Measurements from ENCODE around the gene AGR3.

AGR3 gene

DNA sequence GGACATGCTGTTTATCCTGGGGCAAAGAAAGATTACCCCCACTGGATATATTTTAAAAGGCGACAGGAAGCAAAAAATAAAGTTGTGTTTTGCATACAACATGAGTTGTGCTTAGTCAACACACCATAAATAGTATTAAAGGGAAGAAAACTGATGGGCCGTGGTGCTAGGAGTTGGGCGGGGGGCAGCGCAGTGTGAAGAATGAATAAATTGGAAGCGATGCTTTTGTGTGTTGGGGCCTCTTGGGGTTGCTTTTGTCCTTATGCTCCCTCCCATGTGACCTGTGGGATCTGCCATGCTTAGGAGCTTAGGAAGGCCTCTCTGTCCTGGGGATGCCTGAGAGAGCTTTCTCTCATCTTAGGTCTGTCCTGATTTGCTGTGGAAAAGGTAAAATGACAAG is 35.0 kb upstream of the AGR3 start:
- no peak overlapping the region for H3K4me3 ChIP-seq (ENCODE audit: low read depth, low read length)
- TF ChIP-seq POLR2A (IDR thresholded peaks at IDR 0.05; ENCODE audit: extremely low read depth, insufficient read length) = no peak
- no peak for TF ChIP-seq MAX (IDR thresholded peaks at IDR 0.05; ENCODE audit: low read depth, low read length)
- TF ChIP-seq CTCF (IDR thresholded peaks at IDR 0.05; ENCODE audit: low read depth, low read length) = no peak
- TF ChIP-seq MYC (IDR thresholded peaks at IDR 0.05; ENCODE audit: low read depth, low read length) = no peak
- no peak for DNase-seq (ENCODE audit: low read depth)

DNA sequence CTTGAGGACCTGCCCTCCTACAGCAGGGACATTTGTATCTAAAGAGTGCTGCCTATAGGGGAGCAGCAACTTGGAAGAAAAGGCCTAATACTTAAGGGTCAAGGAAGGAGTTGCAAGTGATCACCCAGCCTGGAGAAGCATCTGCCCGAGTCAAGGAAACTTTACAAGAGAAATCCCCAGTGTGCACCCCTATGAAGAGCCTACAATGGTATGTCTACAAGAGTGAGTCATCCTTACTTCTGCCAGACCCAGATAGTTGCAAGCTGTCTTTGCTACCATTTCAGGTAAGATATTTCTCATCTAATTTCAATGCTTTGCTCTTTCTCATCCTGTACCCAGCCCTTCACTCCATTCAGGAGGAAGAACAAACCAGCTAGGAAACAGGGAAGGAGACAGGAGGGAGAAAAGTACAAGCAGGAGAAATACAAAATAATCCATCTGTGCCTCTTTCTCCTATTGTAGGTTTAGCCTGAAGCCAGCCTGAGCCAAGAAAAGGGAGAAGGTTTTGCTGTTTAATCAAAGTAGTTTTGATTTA is 34.4 kb upstream of the AGR3 start:
- TF ChIP-seq POLR2A (IDR thresholded peaks at IDR 0.05; ENCODE audit: extremely low read depth, insufficient read length) = no peak
- no peak for TF ChIP-seq MAX (IDR thresholded peaks at IDR 0.05; ENCODE audit: low read depth, low read length)
- no peak for TF ChIP-seq MYC (IDR thresholded peaks at IDR 0.05; ENCODE audit: low read depth, low read length)
- DNase-seq (ENCODE audit: low read depth) = peak; percentile 49
- no peak overlapping the region for H3K4me3 ChIP-seq (ENCODE audit: low read depth, low read length)

DNA sequence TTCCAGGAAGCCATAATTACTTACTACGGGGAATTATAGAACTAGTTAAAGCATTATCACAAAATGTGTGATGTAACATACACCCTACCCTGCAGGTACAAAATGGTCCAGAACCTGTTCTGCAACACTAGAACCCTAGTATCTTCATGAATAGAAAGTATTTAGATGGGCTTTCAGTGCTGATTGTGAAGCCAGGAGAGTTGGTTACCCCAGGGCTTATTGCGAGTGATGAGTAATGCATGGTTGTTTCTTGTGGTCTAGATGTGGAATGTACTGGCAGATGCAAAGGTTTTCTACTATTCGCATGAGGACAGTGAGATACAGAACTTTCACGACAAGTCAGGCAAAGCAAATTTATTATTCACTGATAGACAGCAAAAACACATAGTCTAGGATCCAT is 33.6 kb upstream of the AGR3 start:
- no peak for DNase-seq (ENCODE audit: low read depth)
- TF ChIP-seq POLR2A (IDR thresholded peaks at IDR 0.05; ENCODE audit: extremely low read depth, insufficient read length) (no peak), MAX (IDR thresholded peaks at IDR 0.05; ENCODE audit: low read depth, low read length) (no peak), MYC (IDR thresholded peaks at IDR 0.05; ENCODE audit: low read depth, low read length) (no peak), CTCF (IDR thresholded peaks at IDR 0.05; ENCODE audit: low read depth, low read length) (no peak)
- H3K4me3 ChIP-seq (ENCODE audit: low read depth, low read length) = no peak overlapping the region

DNA sequence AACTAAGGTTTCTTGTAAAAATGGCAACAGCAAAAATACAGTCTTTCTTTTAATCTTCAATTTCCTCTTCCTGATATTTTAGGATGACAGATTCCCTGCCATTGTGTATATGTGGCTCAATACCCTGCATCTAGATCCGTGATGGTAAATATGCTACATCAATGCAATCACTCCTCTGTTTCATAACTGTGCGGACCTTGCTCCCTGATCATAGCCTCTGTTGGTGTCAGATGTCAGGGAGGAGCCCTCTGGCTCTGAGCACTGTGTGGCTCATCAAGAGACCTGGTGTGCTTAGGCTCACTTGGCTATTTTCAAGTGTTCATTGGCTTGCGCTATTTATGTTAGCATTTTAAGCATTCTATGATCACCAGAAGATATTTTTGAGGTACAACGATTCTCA is 33.0 kb upstream of the AGR3 start:
- TF ChIP-seq POLR2A (IDR thresholded peaks at IDR 0.05; ENCODE audit: extremely low read depth, insufficient read length) (no peak), MYC (IDR thresholded peaks at IDR 0.05; ENCODE audit: low read depth, low read length) (no peak), MAX (IDR thresholded peaks at IDR 0.05; ENCODE audit: low read depth, low read length) (no peak), CTCF (IDR thresholded peaks at IDR 0.05; ENCODE audit: low read depth, low read length) (no peak)
- DNase-seq (ENCODE audit: low read depth) = no peak
- no peak overlapping the region for H3K4me3 ChIP-seq (ENCODE audit: low read depth, low read length)

GRCh38 chr7:16913643-16914042 is 31.9 kb upstream of the AGR3 start:
- no peak overlapping the region for H3K4me3 ChIP-seq (ENCODE audit: low read depth, low read length)
- no peak for DNase-seq (ENCODE audit: low read depth)
- no peak for TF ChIP-seq CTCF (IDR thresholded peaks at IDR 0.05; ENCODE audit: low read depth, low read length)
- no peak for TF ChIP-seq MYC (IDR thresholded peaks at IDR 0.05; ENCODE audit: low read depth, low read length)
- no peak for TF ChIP-seq MAX (IDR thresholded peaks at IDR 0.05; ENCODE audit: low read depth, low read length)
- TF ChIP-seq POLR2A (IDR thresholded peaks at IDR 0.05; ENCODE audit: extremely low read depth, insufficient read length) = no peak

- H3K4me3 ChIP-seq (ENCODE audit: low read depth, low read length) = no peak overlapping the region
- DNase-seq (ENCODE audit: low read depth) = no peak
- TF ChIP-seq CTCF (IDR thresholded peaks at IDR 0.05; ENCODE audit: low read depth, low read length) = no peak
- TF ChIP-seq MYC (IDR thresholded peaks at IDR 0.05; ENCODE audit: low read depth, low read length) = no peak
- no peak for TF ChIP-seq MAX (IDR thresholded peaks at IDR 0.05; ENCODE audit: low read depth, low read length)
- TF ChIP-seq POLR2A (IDR thresholded peaks at IDR 0.05; ENCODE audit: extremely low read depth, insufficient read length) = no peak
Observed at GRCh38 chr7:16912540-16912939, 30.8 kb upstream of the AGR3 start.
